GM12801 (cell line): Measurements from ENCODE around the gene DNAJC4.

Source experiments
- TF ChIP-seq, protein P1 (sequence below): IDR thresholded peaks from one replicate; pipeline ENCODE4 v1.5.1; 2011; ENCODE audit warnings: control low read depth; ENCODE audit not compliant: insufficient read length; ENCODE audit errors: extremely low read depth

Gene DNAJC4, protein sequence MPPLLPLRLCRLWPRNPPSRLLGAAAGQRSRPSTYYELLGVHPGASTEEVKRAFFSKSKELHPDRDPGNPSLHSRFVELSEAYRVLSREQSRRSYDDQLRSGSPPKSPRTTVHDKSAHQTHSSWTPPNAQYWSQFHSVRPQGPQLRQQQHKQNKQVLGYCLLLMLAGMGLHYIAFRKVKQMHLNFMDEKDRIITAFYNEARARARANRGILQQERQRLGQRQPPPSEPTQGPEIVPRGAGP

DNA sequence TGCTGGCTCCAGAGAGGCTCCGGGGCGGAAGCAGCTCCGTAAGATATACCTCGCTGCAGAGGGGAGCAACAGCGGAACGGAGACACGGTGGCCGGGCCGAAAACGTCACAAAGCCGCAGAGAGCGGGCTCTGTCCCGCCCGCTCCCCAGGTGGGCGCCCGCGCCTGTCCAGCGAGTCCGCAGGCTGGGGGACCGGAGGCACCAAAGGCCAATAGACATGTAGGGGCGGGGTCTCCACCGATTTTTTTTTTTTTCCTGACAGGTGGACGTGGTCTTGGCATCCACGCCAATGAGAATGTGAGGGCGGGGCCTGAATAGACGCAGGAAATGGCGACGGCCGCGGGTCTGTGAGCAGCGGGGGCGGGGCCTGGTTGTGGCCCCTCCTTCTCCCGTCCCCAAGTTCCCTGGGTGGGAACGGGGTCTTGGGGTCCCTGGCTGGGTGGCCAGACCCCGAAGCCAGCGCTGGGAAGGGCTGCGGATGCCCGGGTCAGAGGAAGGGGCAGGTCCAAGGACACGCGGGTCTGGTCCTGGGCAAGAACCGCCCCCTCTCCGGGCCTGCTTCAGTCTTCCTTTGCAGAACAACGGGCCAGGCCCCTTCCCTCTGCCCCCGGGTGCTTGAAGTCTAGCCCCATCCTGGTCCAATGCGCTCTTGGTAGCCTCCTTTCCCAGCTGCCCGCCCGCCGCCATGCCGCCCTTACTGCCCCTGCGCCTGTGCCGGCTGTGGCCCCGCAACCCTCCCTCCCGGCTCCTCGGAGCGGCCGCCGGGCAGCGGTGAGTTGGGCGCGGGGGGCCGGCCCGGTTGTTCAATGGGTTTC is at the start of gene DNAJC4:
TSS of gene DNAJC4 (plus strand) at position 378 of the 814 bp plus-strand sequence. CDS start at position 685, 307 bp downstream.
- TF ChIP-seq, protein P1, sequence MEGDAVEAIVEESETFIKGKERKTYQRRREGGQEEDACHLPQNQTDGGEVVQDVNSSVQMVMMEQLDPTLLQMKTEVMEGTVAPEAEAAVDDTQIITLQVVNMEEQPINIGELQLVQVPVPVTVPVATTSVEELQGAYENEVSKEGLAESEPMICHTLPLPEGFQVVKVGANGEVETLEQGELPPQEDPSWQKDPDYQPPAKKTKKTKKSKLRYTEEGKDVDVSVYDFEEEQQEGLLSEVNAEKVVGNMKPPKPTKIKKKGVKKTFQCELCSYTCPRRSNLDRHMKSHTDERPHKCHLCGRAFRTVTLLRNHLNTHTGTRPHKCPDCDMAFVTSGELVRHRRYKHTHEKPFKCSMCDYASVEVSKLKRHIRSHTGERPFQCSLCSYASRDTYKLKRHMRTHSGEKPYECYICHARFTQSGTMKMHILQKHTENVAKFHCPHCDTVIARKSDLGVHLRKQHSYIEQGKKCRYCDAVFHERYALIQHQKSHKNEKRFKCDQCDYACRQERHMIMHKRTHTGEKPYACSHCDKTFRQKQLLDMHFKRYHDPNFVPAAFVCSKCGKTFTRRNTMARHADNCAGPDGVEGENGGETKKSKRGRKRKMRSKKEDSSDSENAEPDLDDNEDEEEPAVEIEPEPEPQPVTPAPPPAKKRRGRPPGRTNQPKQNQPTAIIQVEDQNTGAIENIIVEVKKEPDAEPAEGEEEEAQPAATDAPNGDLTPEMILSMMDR, result no peak

DNA sequence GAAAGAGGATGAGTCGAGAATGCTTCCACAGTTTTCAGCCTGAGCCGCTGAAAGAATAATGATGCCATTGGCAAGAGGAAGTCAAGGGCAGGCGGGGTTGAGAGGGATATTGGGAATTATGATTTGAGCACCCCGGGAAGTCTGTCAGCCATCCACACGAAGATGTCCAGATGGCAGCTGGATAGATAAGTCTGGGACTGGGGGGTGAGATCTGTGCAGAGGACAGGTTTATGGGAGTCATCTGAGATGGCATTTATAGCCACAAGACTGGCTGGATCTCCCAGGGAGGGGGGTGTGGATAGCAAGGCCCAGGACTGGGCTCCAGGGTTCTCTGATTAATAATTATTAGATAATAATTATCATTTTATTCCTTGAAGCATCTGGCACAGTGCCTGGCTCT is 49.5 kb upstream of the DNAJC4 start:
- TF ChIP-seq, protein P1, result no peak

DNA sequence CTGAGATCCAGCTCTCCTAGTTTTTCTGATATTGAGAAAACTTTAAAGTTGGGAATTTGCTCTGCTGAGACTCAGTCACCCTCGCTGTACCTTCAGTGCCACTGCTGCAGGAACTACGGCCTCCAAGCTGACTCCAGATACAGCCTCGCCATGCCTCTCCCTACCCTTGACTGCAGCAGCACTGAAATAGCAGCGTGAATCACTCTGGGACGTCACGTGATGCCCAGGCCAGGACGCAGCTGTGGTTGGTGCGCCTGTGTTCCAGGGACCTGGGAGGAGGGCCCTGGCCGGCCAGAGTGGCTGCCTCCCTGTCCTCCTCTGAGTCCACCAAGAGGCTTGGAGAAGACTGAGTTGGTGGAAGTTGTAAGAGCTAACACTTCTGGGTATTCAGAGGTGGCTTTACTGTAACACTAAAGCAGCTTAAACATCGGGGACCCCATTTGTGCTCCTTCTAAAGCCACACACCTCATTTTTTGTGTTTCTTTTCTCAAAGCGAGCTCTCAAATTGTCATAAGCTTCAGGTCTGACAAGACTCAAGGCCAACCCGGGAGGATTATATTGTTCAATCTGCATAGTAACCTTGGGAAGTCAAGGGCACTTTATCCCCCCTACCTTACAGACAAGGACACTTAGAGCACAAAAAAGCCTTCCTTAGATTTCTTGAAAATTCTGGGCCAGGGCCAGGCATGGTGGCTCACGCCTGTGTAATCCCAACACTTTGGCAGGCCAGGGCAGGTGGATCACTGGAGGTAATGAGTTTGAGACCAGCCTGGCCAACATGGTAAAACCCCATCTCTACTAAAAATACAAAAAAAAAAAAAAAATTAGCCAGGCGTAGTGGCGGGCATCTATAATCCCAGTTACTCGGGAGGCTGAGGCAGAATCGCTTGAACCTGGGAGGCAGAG is 48.6 kb upstream of the DNAJC4 start:
- TF ChIP-seq, protein P1, result no peak

DNA sequence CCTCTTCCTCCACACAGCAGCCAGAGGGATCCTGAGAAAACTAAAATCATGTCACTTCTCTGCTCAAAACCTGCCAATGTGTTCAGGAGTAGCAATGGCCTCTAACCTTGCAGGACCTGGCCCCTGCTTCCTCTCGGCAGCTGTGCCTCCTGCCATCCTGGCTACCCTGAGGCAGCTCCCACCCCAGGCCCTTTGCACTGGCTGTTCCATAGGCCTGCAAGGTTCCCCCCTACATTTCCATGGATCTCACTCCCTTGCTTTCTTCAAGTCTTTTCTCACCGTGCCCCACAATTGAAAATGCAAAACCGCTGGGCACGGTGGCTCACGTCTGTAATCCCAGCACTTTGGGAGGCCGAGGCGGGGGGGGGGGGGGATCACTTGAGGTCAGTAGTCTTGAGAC is 46.5 kb upstream of the DNAJC4 start:
- TF ChIP-seq, protein P1, result no peak

DNA sequence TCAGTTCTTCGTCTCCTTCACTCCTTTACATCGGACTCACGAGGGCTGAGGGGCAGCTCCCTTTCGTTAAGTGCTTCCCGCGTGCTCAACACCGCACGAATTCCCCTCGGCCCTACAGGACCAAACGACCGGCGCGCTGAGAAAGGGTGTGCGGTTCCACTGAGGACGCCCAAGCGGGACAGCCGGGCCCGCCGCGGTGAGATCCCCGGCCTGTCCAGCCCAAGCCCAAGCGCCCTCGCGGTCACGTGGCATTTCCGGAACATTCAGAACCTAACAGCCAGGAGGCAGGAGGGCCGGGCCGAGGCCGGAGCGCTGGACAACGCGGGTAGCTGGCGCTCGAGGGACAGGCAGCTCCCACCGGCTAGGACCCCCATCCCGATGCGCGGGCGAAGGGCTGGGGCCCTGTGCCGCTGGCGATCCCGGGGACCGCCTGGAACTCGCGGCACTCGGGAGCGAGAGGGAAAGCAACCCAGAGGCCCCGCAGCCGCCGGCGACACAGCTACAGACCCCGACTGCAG is 45.1 kb upstream of the DNAJC4 start:
- TF ChIP-seq, protein P1, result no peak

DNA sequence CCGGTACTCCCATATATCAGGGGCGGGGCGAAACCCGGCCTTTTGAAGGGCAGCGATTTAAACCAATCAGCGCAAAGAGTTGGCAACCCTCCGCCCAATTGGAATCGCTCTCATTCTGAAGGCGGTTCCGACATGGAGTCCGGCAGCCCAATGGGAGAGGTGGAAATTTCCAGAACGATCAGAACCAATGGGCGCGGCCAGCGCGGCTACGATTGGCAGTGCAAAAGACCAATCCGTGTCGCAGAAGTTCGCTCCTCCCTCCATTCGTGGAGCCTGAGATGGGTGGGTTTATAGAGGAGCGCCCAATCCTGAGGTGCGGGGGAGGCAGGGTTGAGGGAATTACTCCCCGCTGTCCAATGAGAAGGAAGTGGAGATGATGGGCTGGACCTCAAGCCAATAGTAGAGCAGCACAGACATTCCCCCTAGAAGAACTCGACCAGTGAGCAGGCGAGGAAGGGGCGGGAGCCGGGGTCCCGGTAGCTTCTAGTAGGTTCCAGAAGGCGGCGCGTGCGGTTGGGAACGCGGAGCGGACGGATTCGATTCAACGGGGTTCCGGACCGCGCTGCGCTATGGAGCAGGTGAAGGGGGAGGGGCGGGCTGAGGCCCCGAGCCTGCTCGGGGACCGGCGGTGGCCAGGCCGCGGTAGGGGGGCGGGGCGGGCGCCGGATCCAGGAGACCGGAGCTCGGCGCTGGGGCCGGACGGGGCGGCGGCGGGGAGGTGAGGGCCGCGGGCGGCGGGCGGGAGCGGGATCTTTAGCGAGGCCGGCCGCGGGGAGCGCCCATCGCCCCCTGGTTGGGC is 44.5 kb upstream of the DNAJC4 start, which contains the start of gene STIP1:
TSS of gene STIP1 (plus strand) at position 479 of the 799 bp plus-strand sequence. CDS start at position 570, 91 bp downstream.
- TF ChIP-seq, protein P1, result no peak
